OCI-LY7 (cell line): ENCODE measurements around the gene IGSF8. TPM values are rescaled to one million over a fixed set of nuclear protein-coding genes. Genes with fewer than 3 reads are reported as not detected.

Source experiments
- BruUV-seq: library from RNA; stranded (reverse); fragments of 400-500 nt; replicated peaks from 2 replicates; lab custom pipeline; 2021; lab: Mats Ljungman, UMichigan
- CTCF ChIA-PET: fragments of 300-600 bp; sonication (Branson Sonifier 250); formaldehyde crosslinking; loops from one replicate; lab custom pipeline; 2022; ENCODE audit warnings: antibody characterized with exemption; ENCODE audit not compliant: unreplicated experiment; lab: Charles Lee
- POLR2A ChIA-PET: fragments of 300-600 bp; sonication (Branson Sonifier 250); formaldehyde crosslinking; loops from one replicate; lab custom pipeline; 2022; ENCODE audit warnings: antibody characterized with exemption; lab: Charles Lee
- DNase-seq: peaks from one replicate; pipeline ENCODE4 v3.0.0-alpha.2; 2015; ENCODE audit warnings: low spot score
- H2AFZ ChIP-seq: fragments of 200-600 bp; sonication (generic), shearing (Covaris generic); 2 replicates; pipeline ENCODE4 v1.6.1; 2014; ENCODE audit warnings: mild to moderate bottlenecking, antibody characterized with exemption, low read length, moderate library complexity
- H3K27ac ChIP-seq: fragments of 200-600 bp; sonication (generic); 2 replicates; pipeline ENCODE4 v1.5.1; 2014; ENCODE audit warnings: mixed run types, low read depth, mild to moderate bottlenecking, moderate library complexity, low read length, inconsistent platforms; ENCODE audit not compliant: poor library complexity, severe bottlenecking
- H3K36me3 ChIP-seq: fragments of 200-600 bp; sonication (generic); 2 replicates; pipeline ENCODE4 v1.6.1; 2014; ENCODE audit warnings: mild to moderate bottlenecking, antibody characterized with exemption, low read length, moderate library complexity, mixed read lengths; ENCODE audit not compliant: insufficient read depth
- H3K4me1 ChIP-seq: fragments of 200-600 bp; sonication (generic); 2 replicates; pipeline ENCODE4 v1.5.1; 2014; ENCODE audit warnings: mild to moderate bottlenecking, low read length; ENCODE audit not compliant: insufficient read depth, poor library complexity, severe bottlenecking
- H3K4me2 ChIP-seq: fragments of 200-600 bp; sonication (generic); 2 replicates; pipeline ENCODE4 v1.6.1; 2014; ENCODE audit warnings: mild to moderate bottlenecking, low read length
- H3K4me3 ChIP-seq: fragments of 200-600 bp; sonication (generic); 2 replicates; pipeline ENCODE4 v1.5.1; 2014; ENCODE audit warnings: mild to moderate bottlenecking, low read depth, low read length; ENCODE audit not compliant: poor library complexity, severe bottlenecking
- H3K79me2 ChIP-seq: fragments of 200-600 bp; sonication (generic); 2 replicates; pipeline ENCODE4 v1.6.1; 2016; ENCODE audit warnings: low read depth, mild to moderate bottlenecking, low read length, moderate library complexity, mixed read lengths; ENCODE audit not compliant: insufficient read depth
- H3K9me2 ChIP-seq: fragments of 200-600 bp; sonication (generic); 2 replicates; pipeline ENCODE4 v1.6.1; 2016; ENCODE audit warnings: mild to moderate bottlenecking, low read length, mixed read lengths; ENCODE audit not compliant: insufficient read depth
- H3K9me3 ChIP-seq: fragments of 200-600 bp; sonication (generic); 2 replicates; pipeline ENCODE4 v1.6.1; 2014; ENCODE audit warnings: mild to moderate bottlenecking, mixed run types, low read length, mixed read lengths
- H4K20me1 ChIP-seq: fragments of 200-600 bp; sonication (generic); 2 replicates; pipeline ENCODE4 v1.6.1; 2014; ENCODE audit warnings: mild to moderate bottlenecking, antibody characterized with exemption, low read length, moderate library complexity, mixed read lengths; ENCODE audit not compliant: insufficient read depth
- EZH2phosphoT487 ChIP-seq: fragments of 200-600 bp; sonication (generic); IDR thresholded peaks from 2 replicates; pipeline ENCODE4 v1.6.1; 2018; ENCODE audit warnings: low read depth, borderline replicate concordance, mild to moderate bottlenecking, mixed run types, antibody characterized with exemption, low read length, moderate library complexity, mixed read lengths
- intact Hi-C: fragments of 100-400 bp; cut with micrococcal nuclease; formaldehyde crosslinking; loops from one replicate; pipeline ENCODE4 v1.10.0; 2022; ENCODE audit not compliant: unreplicated experiment
- total RNA-seq, 2 experiments: library from RNA; depleted of rRNA in 1 of 2; stranded (reverse); fragments of >200 nt in 1 of 2; shearing (Covaris generic) in 1 of 2; gene quantifications; 2 replicates each; pipeline ENCODE4 v1.2.3, GENCODE V29; 2014 to 2022
- TF ChIP-seq, protein P1 (sequence below): fragments of 200-600 bp; sonication (generic); conservative IDR thresholded peaks from 2 replicates; pipeline ENCODE4 v1.5.1; 2014; ENCODE audit warnings: mild to moderate bottlenecking, antibody characterized with exemption, low read length, moderate library complexity, mixed read lengths

The IGSF8 gene
- total RNA-seq, 2 experiments from 2014 or later: 18.7 to 28.7 TPM

DNA sequence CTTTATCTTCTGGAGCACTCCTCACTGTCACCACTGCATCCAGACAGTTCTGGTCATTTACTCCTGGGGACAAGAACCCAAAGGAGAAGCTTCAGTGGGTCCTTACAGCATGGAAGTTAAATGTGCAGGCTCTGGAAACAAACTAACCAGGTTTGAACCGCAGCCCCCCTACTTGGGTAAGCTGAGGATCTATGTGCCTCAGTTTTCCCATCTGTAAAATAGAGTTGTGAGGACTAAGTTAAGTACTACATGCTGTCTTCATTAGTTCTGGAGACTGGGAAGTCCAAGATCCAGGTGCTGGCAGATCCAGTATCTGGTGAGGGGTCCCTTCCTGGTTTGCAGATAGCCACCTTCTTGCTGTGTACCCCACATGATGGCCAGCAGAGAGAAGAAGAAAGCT, 9.1 kb upstream of the IGSF8 start:
- POLR2A ChIA-PET: interaction anchor here (0.9 kb wide), 1 partner anchor 178 kb away, joined by 4 read pairs; the partner anchor contains the start of gene PEX19

GRCh38 chr1:160105155-160105554, 6.7 kb upstream of the IGSF8 start:
- Histone ChIP-seq H3K9me2 (no peaks in the 10 kb centered on the region), H4K20me1 (no peaks in the 10 kb centered on the region), H3K9me3 (no peaks in the 10 kb centered on the region), H3K4me1 (peaks cover 17% of the 10 kb centered on the region), H3K36me3 (no peaks in the 10 kb centered on the region), H2AFZ (no peak overlapping the region), H3K4me2 (no peak overlapping the region), H3K27ac (no peak overlapping the region), H3K4me3 (no peak overlapping the region), H3K79me2 (no peaks in the 10 kb centered on the region)
- POLR2A ChIA-PET: interaction anchor here (0.7 to 0.8 kb wide), 2 partner anchors 39 to 93 kb away, joined by 3 to 5 read pairs; no protein-coding TSS in a partner anchor
- CTCF ChIA-PET: interaction anchor here (0.9 to 2.2 kb wide), 2 partner anchors 156 to 186 kb away, joined by 4 to 8 read pairs; no protein-coding TSS in a partner anchor
- TF ChIP-seq, protein P1, sequence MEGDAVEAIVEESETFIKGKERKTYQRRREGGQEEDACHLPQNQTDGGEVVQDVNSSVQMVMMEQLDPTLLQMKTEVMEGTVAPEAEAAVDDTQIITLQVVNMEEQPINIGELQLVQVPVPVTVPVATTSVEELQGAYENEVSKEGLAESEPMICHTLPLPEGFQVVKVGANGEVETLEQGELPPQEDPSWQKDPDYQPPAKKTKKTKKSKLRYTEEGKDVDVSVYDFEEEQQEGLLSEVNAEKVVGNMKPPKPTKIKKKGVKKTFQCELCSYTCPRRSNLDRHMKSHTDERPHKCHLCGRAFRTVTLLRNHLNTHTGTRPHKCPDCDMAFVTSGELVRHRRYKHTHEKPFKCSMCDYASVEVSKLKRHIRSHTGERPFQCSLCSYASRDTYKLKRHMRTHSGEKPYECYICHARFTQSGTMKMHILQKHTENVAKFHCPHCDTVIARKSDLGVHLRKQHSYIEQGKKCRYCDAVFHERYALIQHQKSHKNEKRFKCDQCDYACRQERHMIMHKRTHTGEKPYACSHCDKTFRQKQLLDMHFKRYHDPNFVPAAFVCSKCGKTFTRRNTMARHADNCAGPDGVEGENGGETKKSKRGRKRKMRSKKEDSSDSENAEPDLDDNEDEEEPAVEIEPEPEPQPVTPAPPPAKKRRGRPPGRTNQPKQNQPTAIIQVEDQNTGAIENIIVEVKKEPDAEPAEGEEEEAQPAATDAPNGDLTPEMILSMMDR: no peak
- no peak for TF ChIP-seq EZH2phosphoT487
- BruUV-seq: no TSS peak
- intact Hi-C loops: no loop called here
- no peak for DNase-seq

More for the DNA sequence above, 9.1 kb upstream of the IGSF8 start:
- peaks cover 4% of the 10 kb centered on the region for H3K4me1 ChIP-seq
- CTCF ChIA-PET: interaction anchor here (0.5 to 0.8 kb wide), 2 partner anchors 22 to 499 kb away, joined by 3 read pairs; no protein-coding TSS in a partner anchor
- no peak for DNase-seq
- no peak overlapping the region for H3K4me2 ChIP-seq
- no peak overlapping the region for H3K4me3 ChIP-seq
- H3K36me3 ChIP-seq: no peaks in the 10 kb centered on the region
- no peak overlapping the region for H3K27ac ChIP-seq
- no peaks in the 10 kb centered on the region for H4K20me1 ChIP-seq
- no peak overlapping the region for H2AFZ ChIP-seq
- H3K9me2 ChIP-seq: no peaks in the 10 kb centered on the region
- BruUV-seq: no TSS peak
- intact Hi-C loops: no loop called here
- TF ChIP-seq EZH2phosphoT487: no peak
- TF ChIP-seq, protein P1: no peak
- no peaks in the 10 kb centered on the region for H3K79me2 ChIP-seq
- no peaks in the 10 kb centered on the region for H3K9me3 ChIP-seq

GRCh38 chr1:160104486-160104885, 6.1 kb upstream of the IGSF8 start:
- DNase-seq: no peak
- intact Hi-C loops: no loop called here
- Histone ChIP-seq H3K79me2 (no peaks in the 10 kb centered on the region), H3K36me3 (no peaks in the 10 kb centered on the region), H3K4me3 (no peak overlapping the region), H3K9me2 (no peaks in the 10 kb centered on the region), H3K9me3 (no peaks in the 10 kb centered on the region), H3K4me2 (no peak overlapping the region), H3K4me1 (peaks cover 24% of the 10 kb centered on the region), H2AFZ (no peak overlapping the region; the same call in 1 of the 2 replicates), H3K27ac (no peak overlapping the region), H4K20me1 (no peaks in the 10 kb centered on the region)
- TF ChIP-seq, protein P1: no peak
- TF ChIP-seq EZH2phosphoT487: no peak
- ChIA-PET POLR2A (interaction anchor here (0.6 kb wide), 2 partner anchors 47 to 568 kb away, joined by 3 to 4 read pairs; partner anchors contain the start of gene ATP1A4), CTCF (interaction anchor here (2.2 kb wide), 1 partner anchor 187 kb away, joined by 8 read pairs; no protein-coding TSS in a partner anchor)
- BruUV-seq: no TSS peak
